IMR-90 (cell line): ENCODE measurements around the gene HOXB2. TPM values are rescaled to one million over a fixed set of nuclear protein-coding genes. Genes with fewer than 3 reads are reported as not detected.

Source experiments
- ATAC-seq: fragments of 200-7000 bp; cut with Tn5 transposase; 2 replicates; pipeline ENCODE4 v1.9.1; 2020; ENCODE audit warnings: low read depth, mild to moderate bottlenecking, moderate library complexity
- BruUV-seq: library from RNA; stranded (reverse); fragments of 400-500 nt; replicated peaks from 2 replicates; lab custom pipeline; 2021; lab: Mats Ljungman, UMichigan
- CTCF ChIA-PET: fragments of 300-600 bp; formaldehyde crosslinking; extraction: SDS; loops from one replicate; lab custom pipeline; 2021; ENCODE audit warnings: antibody characterized with exemption; lab: Yijun Ruan, JAX
- POLR2A ChIA-PET: fragments of 300-600 bp; sonication (Branson Sonifier 250); formaldehyde crosslinking; loops from one replicate; lab custom pipeline; 2022; ENCODE audit warnings: antibody characterized with exemption; ENCODE audit not compliant: unreplicated experiment; lab: Charles Lee
- DNase-seq: peaks from one replicate; pipeline ENCODE4 v3.0.0; 2013
- H2AFZ ChIP-seq: replicated peaks from 2 replicates; pipeline ENCODE3; 2013; ENCODE audit warnings: low read length, mild to moderate bottlenecking; ENCODE audit not compliant: poor library complexity
- H2AK5ac ChIP-seq: 2 replicates; pipeline ENCODE4 v1.6.1; 2013; ENCODE audit warnings: low read depth, low read length, inconsistent platforms
- H2AK9ac ChIP-seq: replicated peaks from 2 replicates; pipeline ENCODE3; 2013; ENCODE audit warnings: mild to moderate bottlenecking, low read depth, low read length, moderate library complexity; ENCODE audit not compliant: poor library complexity
- H2BK120ac ChIP-seq: 2 replicates; pipeline ENCODE4 v1.6.1; 2013; ENCODE audit warnings: low read depth, low read length, inconsistent platforms
- H2BK15ac ChIP-seq: 3 replicates; pipeline ENCODE4 v1.6.1; 2013; ENCODE audit warnings: low read depth, low read length, inconsistent platforms
- H2BK20ac ChIP-seq: 2 replicates; pipeline ENCODE4 v1.6.1; 2013; ENCODE audit warnings: low read depth, mild to moderate bottlenecking, inconsistent platforms, low read length, moderate library complexity
- H2BK5ac ChIP-seq: 2 replicates; pipeline ENCODE4 v1.6.1; 2013; ENCODE audit warnings: mild to moderate bottlenecking, low read depth, low read length, inconsistent platforms; ENCODE audit not compliant: poor library complexity, severe bottlenecking
- H3K14ac ChIP-seq: replicated peaks from 2 replicates; pipeline ENCODE4 v1.6.1; 2013; ENCODE audit warnings: low read depth, low read length, inconsistent platforms
- H3K18ac ChIP-seq: 2 replicates; pipeline ENCODE4 v1.6.1; 2013; ENCODE audit warnings: low read depth, low read length, control low read depth
- H3K23ac ChIP-seq: 2 replicates; pipeline ENCODE4 v1.6.1; 2013; ENCODE audit warnings: low read depth, low read length, inconsistent platforms
- H3K27ac ChIP-seq: 2 replicates; pipeline ENCODE4 v1.5.1; 2013; ENCODE audit warnings: mild to moderate bottlenecking, control low read depth, low read length; ENCODE audit not compliant: insufficient read depth
- H3K27me3 ChIP-seq: 2 replicates; pipeline ENCODE4 v1.6.1; 2013; ENCODE audit warnings: low read length; ENCODE audit not compliant: control insufficient read depth, insufficient read depth
- H3K36me3 ChIP-seq: 2 replicates; pipeline ENCODE4 v1.6.1; 2013; ENCODE audit warnings: low read length, mixed read lengths; ENCODE audit not compliant: control insufficient read depth, insufficient read depth
- H3K4ac ChIP-seq: 2 replicates; pipeline ENCODE4 v1.6.1; 2013; ENCODE audit warnings: low read depth, low read length, inconsistent platforms
- H3K4me1 ChIP-seq: 2 replicates; pipeline ENCODE4 v1.6.1; 2013; ENCODE audit warnings: low read length, mixed read lengths; ENCODE audit not compliant: control insufficient read depth, insufficient read depth
- H3K4me2 ChIP-seq: 2 replicates; pipeline ENCODE4 v1.6.1; 2013; ENCODE audit warnings: low read depth, mild to moderate bottlenecking, control low read depth, low read length, moderate library complexity
- H3K4me3 ChIP-seq: 2 replicates; pipeline ENCODE4 v1.5.1; 2013; ENCODE audit warnings: low read depth, mild to moderate bottlenecking, control low read depth, low read length, moderate library complexity; ENCODE audit not compliant: insufficient read depth
- H3K56ac ChIP-seq: 2 replicates; pipeline ENCODE4 v1.6.1; 2013; ENCODE audit warnings: low read length, inconsistent platforms; ENCODE audit not compliant: insufficient read depth; ENCODE audit errors: extremely low read depth
- H3K79me1 ChIP-seq, 2 experiments: 2 replicates each; pipeline ENCODE4 v1.6.1; 2013; ENCODE audit warnings: low read length in 2 of 2, inconsistent platforms in 1 of 2, low read depth in 1 of 2
- H3K9ac ChIP-seq: 2 replicates; pipeline ENCODE4 v1.6.1; 2013; ENCODE audit warnings: low read depth, low read length, control low read depth
- H3K9me1 ChIP-seq: 2 replicates; pipeline ENCODE4 v1.6.1; 2013; ENCODE audit warnings: low read length, inconsistent platforms; ENCODE audit not compliant: insufficient read depth
- H3K9me3 ChIP-seq: 2 replicates; pipeline ENCODE4 v1.6.1; 2013; ENCODE audit warnings: low read length; ENCODE audit not compliant: control insufficient read depth, insufficient read depth
- H4K20me1 ChIP-seq: 2 replicates; pipeline ENCODE4 v1.6.1; 2013; ENCODE audit warnings: low read length, inconsistent platforms; ENCODE audit not compliant: insufficient read depth
- H4K5ac ChIP-seq: 2 replicates; pipeline ENCODE4 v1.6.1; 2013; ENCODE audit warnings: mild to moderate bottlenecking, low read depth, low read length, control low read depth
- H4K8ac ChIP-seq, 2 experiments: 2 replicates each; pipeline ENCODE4 v1.6.1; 2013; ENCODE audit warnings: low read depth in 2 of 2, low read length in 2 of 2, control low read depth in 1 of 2, inconsistent platforms in 1 of 2
- H4K91ac ChIP-seq: 2 replicates; pipeline ENCODE4 v1.6.1; 2013; ENCODE audit warnings: low read depth, low read length, inconsistent platforms; ENCODE audit not compliant: insufficient read depth
- BHLHE40 ChIP-seq: fragments of 150-350 bp; IDR thresholded peaks from 2 replicates; pipeline ENCODE4 v1.6.1; 2016; ENCODE audit warnings: mild to moderate bottlenecking, low read depth, low read length
- CEBPB ChIP-seq: IDR thresholded peaks from 2 replicates; pipeline ENCODE4 v1.6.1; 2012; ENCODE audit warnings: low read depth, low read length, improper control_type of control experiment
- CTCF ChIP-seq: conservative IDR thresholded peaks from 2 replicates; pipeline ENCODE4 v1.5.1; 2012; ENCODE audit warnings: mild to moderate bottlenecking, low read depth, low read length, improper control_type of control experiment
- MAFK ChIP-seq: IDR thresholded peaks from 2 replicates; pipeline ENCODE4 v1.6.1; 2012; ENCODE audit warnings: low read depth, low read length, improper control_type of control experiment
- MAZ ChIP-seq: IDR thresholded peaks from 2 replicates; pipeline ENCODE4 v1.6.1; 2012; ENCODE audit warnings: low read depth, mild to moderate bottlenecking, low read length, improper control_type of control experiment, moderate library complexity, borderline replicate concordance
- MXI1 ChIP-seq: IDR thresholded peaks from 2 replicates; pipeline ENCODE4 v1.6.1; 2012; ENCODE audit warnings: low read depth, mild to moderate bottlenecking, low read length, moderate library complexity, borderline replicate concordance
- NFE2L2 ChIP-seq: fragments of 150-350 bp; IDR thresholded peaks from 2 replicates; pipeline ENCODE4 v1.6.1; 2016; ENCODE audit warnings: low read depth, mild to moderate bottlenecking, low read length
- POLR2A ChIP-seq: IDR thresholded peaks from 2 replicates; pipeline ENCODE4 v1.6.1; 2012; ENCODE audit warnings: mild to moderate bottlenecking, low read depth, low read length
- RAD21 ChIP-seq: IDR thresholded peaks from 2 replicates; pipeline ENCODE4 v1.6.1; 2012; ENCODE audit warnings: low read length, improper control_type of control experiment
- RCOR1 ChIP-seq: IDR thresholded peaks from 2 replicates; pipeline ENCODE4 v1.6.1; 2012; ENCODE audit warnings: mild to moderate bottlenecking, low read length, improper control_type of control experiment; ENCODE audit not compliant: insufficient replicate concordance
- WGBS, 2 experiments: methylation state at CpG; one replicate each; pipeline versions ENCODE4 v1.1.5 to v1.1.7; 2013; ENCODE audit warnings: missing lambda C conversion rate in 2 of 2; ENCODE audit not compliant: insufficient read length in 1 of 2; ENCODE audit errors: extremely low coverage in 2 of 2; 5-methylcytosine and 5-hydroxymethylcytosine counted together
- dilution Hi-C: fragments of 300-500 bp; cut with HindIII; formaldehyde crosslinking; loops from one replicate; pipeline ENCODE4 v1.14.3; 2018; ENCODE audit warnings: low sequenced_read_pairs; ENCODE audit not compliant: unreplicated experiment
- in situ Hi-C: fragments of 300-500 bp; cut with MboI; formaldehyde crosslinking; loops from 3 replicates; pipeline ENCODE4 v1.14.3; 2019; ENCODE audit warnings: low sequenced_read_pairs, inconsistent platforms, mixed read lengths
- intact Hi-C: fragments of 100-400 bp; cut with micrococcal nuclease; formaldehyde crosslinking; loops from 2 replicates; pipeline ENCODE4 v1.10.0; 2022
- polyA plus RNA-seq, 3 experiments: library from polyadenylated mRNA; depleted of rRNA; stranded (reverse); fragments of >200 nt; gene quantifications; 2 replicates each; pipeline ENCODE4 v1.2.3, GENCODE V29; 2012; ENCODE audit warnings: low replicate concordance in 1 of 3
- total RNA-seq: library from RNA; depleted of rRNA; stranded (reverse); fragments of >200 nt; gene quantifications from 2 replicates; pipeline ENCODE4 v1.2.3, GENCODE V29; 2012

HOXB2 gene
- total and polyA plus RNA-seq, 2 of the 4 experiments (the other 2 are of a cell fraction): 2.7 to 29.9 TPM

GRCh38 chr17:48591255-48592056 is 46.5 kb upstream of the HOXB2 start:
- dilution Hi-C loops (no loop called here), intact Hi-C loops (loop anchor here (2.0 kb wide), 1 partner anchor 21 kb away; no protein-coding TSS in a partner anchor), in situ Hi-C loops (loop anchor here (10.0 kb wide), 1 partner anchor 567 kb away; no protein-coding TSS in a partner anchor)
- H4K91ac ChIP-seq: peak overlapping the region; percentile 99
- H4K20me1 ChIP-seq: peaks cover 2% of the 10 kb centered on the region; the same call in 1 of the 2 replicates
- peak overlapping the region; percentile 37 for H2AFZ ChIP-seq
- CTCF ChIA-PET: interaction anchor here (0.6 to 1.0 kb wide), 2 partner anchors 21 to 45 kb away, joined by 4 to 5 read pairs; no protein-coding TSS in a partner anchor
- peak overlapping the region; percentile 96 to 99 for H4K8ac ChIP-seq
- ATAC-seq (no peak), DNase-seq (peak; percentile 23)
- peak overlapping the region; percentile 89 for H4K5ac ChIP-seq
- peak overlapping the region; percentile 99 for H2BK5ac ChIP-seq
- peak overlapping the region; percentile 98 for H2AK5ac ChIP-seq
- H3K9me3 ChIP-seq: no peaks in the 10 kb centered on the region
- H3K9ac ChIP-seq: peak overlapping the region; percentile 100
- peak overlapping the region; percentile 100 for H3K56ac ChIP-seq
- H3K27ac ChIP-seq: peak overlapping the region; percentile 99
- peak overlapping the region; percentile 99 for H3K4ac ChIP-seq
- H2BK120ac ChIP-seq: peak overlapping the region; percentile 97
- H3K14ac ChIP-seq: peak overlapping the region; percentile 99
- no peaks in the 10 kb centered on the region for H3K9me1 ChIP-seq
- no TSS peak for BruUV-seq
- TF ChIP-seq RAD21 (no peak), CTCF (no peak), MXI1 (no peak), MAZ (no peak), RCOR1 (no peak), MAFK (no peak), CEBPB (no peak), POLR2A (no peak), NFE2L2 (no peak), BHLHE40 (no peak)
- H3K79me1 ChIP-seq: no peaks in the 10 kb centered on the region
- POLR2A ChIA-PET: interaction anchor here (0.5 to 3.1 kb wide), 7 partner anchors 9 to 205 kb away, joined by 3 to 14 read pairs (median 4); no protein-coding TSS in a partner anchor
- peak overlapping the region; percentile 96 for H3K18ac ChIP-seq
- peak overlapping the region; percentile 95 for H2BK15ac ChIP-seq
- peaks cover 19% of the 10 kb centered on the region; the same call in 1 of the 2 replicates for H3K36me3 ChIP-seq
- H3K27me3 ChIP-seq: no peaks in the 10 kb centered on the region
- H3K4me3 ChIP-seq: peak overlapping the region; percentile 91
- H3K4me2 ChIP-seq: peak overlapping the region; percentile 98
- peaks cover 9% of the 10 kb centered on the region for H3K4me1 ChIP-seq
- peak overlapping the region; percentile 71 for H2BK20ac ChIP-seq
- 0% methylated on average over 1 of the region's 10 CpGs; no CpG with 5 or more reads in 1 of the 2 experiments for WGBS, 2 experiments
- H3K23ac ChIP-seq: peak overlapping the region; percentile 100
- peak overlapping the region; percentile 86 for H2AK9ac ChIP-seq
